PC-9 (cell line): ENCODE results near the gene LCAT.

Experiments used
- CTCF ChIP-seq: fragments of 200-600 bp; sonication (generic); conservative IDR thresholded peaks from 2 replicates; pipeline ENCODE4 v1.6.1; 2017; ENCODE audit warnings: mixed run types, antibody characterized with exemption, mild to moderate bottlenecking, moderate library complexity
- EZH2 ChIP-seq: fragments of 200-600 bp; sonication (generic); IDR thresholded peaks from 2 replicates; pipeline ENCODE4 v1.8.0; 2017; ENCODE audit warnings: antibody characterized with exemption, low read depth

GRCh38 chr16:67977005-67977404 is 33.1 kb upstream of the LCAT start:
- TF ChIP-seq CTCF (no peak), EZH2 (no peak)
